ENCODE measurements around the gene DIP2C.
"Not testable (repeated sequence)": the region's sequence is repeated elsewhere in the genome, so short reads cannot be mapped to it uniquely, and the experiment has no call there.

DIP2C gene

DNA sequence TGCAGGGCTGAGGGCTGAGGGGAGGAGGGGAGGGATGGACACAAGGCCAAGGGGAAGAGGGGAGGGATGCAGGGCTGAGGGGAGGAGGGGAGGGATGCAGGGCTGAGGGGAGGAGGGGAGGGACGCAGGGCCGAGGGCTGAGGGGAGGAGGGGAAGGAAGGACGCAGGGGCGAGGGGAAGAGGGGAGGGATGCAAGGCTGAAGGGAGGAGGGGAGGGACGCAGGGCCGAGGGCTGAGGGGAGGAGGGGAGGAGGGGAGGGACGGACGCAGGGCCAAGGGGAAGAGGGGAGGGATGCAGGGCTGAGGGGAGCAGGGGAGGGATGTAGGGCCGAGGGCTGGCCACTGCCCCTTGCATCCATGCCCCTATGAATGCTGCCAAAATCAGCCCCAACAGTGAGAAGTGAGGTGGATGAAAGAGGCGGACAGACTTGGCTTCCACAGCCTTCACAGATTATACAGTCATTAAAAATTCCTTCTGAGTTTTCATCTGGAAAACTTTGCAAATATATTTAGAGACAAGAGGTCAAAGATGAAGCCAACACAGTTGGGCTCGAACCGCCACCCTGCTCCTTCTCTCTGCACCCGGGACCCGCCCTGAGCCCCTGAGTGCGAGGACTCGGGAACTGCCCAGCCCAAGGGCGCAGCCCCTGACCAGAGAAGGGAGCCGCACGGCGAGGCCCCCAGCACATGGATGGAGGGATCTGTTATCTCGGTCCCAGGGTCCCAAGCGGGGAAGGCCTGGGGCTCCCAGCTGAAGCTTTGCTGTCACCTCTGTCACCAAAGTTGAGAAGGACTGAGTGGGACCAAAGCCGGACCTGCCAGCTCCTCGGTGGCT lies 65.8 kb downstream of the DIP2C start:
- no peak for DNase-seq

GRCh38 chr10:623014-623413 lies 66.5 kb downstream of the DIP2C start:
- no peak for DNase-seq

- no peak for DNase-seq
Measured at GRCh38 chr10:621981-622740, 67.3 kb downstream of the DIP2C start.

- DNase-seq, result no peak
Measured at GRCh38 chr10:621513-621912, 68.0 kb downstream of the DIP2C start.

GRCh38 chr10:620971-621370 lies 68.5 kb downstream of the DIP2C start:
- no peak for DNase-seq

DNA sequence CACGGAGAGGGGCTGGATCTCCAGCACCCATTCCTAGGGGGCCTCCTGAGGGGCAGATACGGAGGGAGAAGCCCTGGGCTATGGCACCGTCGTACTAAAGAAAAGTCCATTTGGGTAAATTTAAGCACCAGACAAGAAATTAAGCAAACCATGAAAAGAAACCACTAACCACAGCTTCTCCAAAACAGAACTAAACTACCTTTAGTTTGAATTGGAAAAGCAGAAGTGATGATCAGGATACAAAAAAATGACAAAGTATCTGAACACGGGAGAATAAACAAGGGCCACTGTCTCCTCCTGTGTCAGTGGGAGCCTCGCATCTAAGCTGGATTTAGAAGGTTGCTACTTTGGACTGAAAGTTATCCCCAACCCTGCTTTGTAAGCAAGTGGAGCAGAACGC lies 69.1 kb downstream of the DIP2C start:
- no peak for DNase-seq

GRCh38 chr10:619710-620109 lies 69.8 kb downstream of the DIP2C start:
- DNase-seq, result no peak

GRCh38 chr10:618229-618989 lies 71.1 kb downstream of the DIP2C start:
- no peak for DNase-seq

GRCh38 chr10:617471-617870 lies 72.0 kb downstream of the DIP2C start:
- DNase-seq, result no peak

DNA sequence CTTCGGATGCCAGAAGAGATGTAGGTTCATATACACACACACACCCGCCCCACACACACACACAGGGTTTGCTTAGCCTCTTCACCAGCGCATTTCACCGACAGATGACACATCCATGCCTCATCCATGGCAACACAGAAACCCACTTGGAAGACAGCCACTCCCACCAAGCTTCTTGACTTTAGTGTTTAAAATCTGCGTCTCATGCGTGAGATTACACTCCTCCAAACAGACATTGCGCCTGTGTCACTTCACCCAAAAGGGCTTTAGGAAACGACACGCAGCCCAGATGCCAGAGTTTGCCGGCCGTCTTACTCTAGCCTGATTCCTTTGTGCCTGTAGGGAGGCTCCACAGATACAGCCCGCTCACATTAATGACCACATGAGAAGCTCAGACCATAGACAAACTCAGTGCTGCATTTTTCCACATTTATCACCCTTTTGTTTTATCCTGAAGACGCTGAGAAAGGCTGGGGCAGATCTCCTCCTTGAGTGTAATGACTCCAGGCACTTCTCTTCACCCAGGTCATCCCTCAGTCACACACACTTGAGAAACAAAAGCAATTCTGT lies 73.8 kb downstream of the DIP2C start:
- DNase-seq, result no peak

DNA sequence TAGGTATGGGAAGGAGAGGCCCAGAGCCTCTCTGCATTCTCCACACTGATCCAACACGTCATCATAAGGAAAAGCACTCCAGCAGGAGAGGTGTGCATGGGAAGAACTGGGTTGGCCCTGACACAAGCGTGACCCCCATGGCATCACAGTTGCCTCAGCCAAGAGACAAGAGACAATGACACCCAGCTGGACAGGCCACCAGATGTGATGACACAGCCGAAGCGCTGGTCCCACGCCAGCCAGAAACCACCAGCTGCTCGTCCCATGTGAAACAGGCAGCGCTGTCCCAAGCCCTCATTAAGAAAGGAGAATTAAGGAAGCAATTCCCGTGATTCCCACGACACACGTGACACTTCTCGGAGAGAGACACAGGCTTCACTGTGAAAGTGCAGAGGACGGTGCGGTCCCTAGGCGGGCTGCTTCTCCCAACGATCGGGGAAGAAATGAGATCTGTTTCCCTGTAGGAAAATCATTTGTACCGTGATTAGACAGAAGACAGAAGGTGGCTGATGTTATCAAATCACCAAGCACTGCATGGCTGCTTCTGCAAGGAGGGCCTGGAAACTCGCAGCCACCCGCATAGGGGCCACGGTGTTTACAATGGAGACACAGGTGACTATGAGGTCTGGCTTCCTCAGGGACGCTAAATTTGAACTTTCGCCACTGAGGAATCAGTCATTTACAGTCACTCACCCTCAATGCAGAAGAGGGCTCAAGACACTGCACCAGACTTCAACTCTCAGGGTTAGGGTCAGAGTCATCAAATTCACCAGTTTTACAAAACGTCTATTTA lies 74.5 kb downstream of the DIP2C start:
- DNase-seq, result no peak

DNA sequence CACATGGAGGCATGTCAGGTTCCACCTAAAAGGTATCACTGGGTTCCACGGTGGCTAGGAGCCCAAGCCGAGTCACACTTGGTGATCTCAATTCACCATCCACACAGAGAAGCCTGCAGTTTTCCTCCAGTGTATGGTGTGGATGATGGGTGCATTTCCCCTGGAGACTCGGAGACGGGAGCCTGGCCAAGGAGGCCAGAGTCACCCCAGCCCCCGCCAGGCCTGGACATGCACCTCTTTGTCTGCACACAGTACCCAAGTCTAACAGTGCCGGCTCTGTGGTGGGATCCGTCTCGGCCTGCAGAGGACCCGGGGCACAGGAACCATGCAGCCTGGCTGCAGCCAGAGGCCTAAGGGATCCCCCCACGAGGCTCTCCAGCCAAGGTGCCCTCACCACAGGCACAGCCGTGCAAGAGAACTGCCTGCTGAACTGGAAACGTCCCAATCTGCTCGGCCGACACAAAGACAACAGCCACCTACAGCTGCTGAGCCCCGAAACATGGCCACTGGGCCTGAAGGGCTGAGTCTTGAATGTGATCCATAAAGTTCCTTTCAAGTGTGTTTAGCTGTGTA lies 75.2 kb downstream of the DIP2C start:
- no peak for DNase-seq

GRCh38 chr10:613271-614138 lies 76.0 kb downstream of the DIP2C start:
- no peak for DNase-seq

- DNase-seq, result no peak
Measured at GRCh38 chr10:612696-613095, 76.8 kb downstream of the DIP2C start.

- DNase-seq, result not testable (repeated sequence)
Measured at GRCh38 chr10:610642-611305, 78.7 kb downstream of the DIP2C start.

DNA sequence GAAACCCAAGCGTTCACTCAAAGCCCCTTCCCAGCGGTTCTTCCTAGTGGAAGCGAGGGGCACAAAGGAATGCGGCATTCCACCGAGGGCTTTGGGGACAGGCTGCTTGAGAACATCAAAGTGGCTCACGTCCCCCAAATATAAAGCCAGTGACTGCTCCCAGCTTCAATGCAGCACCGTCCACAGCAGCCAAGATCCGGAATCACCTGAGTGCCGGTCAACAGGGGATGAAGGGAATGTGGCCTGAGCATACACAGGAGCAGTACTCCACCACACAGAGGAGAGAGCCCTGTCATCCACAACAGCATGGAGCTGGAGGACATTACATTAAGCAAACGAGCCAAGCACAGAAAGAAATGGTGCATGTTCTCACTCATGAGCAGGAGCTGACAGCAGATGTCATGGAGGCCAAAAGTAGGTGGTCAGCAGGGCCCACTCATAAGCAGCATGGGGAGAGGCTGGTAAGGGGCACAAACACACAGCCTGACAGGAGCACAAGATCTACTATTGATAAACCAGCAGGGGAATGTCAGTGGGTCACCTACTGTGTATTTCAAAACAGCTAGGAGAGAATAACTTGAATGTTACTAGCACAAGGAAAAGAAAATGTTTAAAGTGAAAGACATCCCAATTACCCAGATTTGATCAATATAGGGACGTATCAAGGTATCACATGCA lies 79.5 kb downstream of the DIP2C start:
- DNase-seq, result no peak

- no peak for DNase-seq
Measured at GRCh38 chr10:609262-609658, 80.2 kb downstream of the DIP2C start.

- DNase-seq, result no peak
Measured at GRCh38 chr10:608331-609261, 80.9 kb downstream of the DIP2C start.

Measured in CD4-positive, alpha-beta T cell treated with Interleukin-1 beta for 1 hour (primary cell).